ENCODE data around the gene DMXL1. TPM values are rescaled to one million over a fixed set of nuclear protein-coding genes. Genes with fewer than 3 reads are reported as not detected.

Gene DMXL1
- total RNA-seq, 2 experiments from 2014 or later, result 24.2 to 26.9 TPM

GRCh38 chr5:119036101-119036762 lies 34.7 kb upstream of the DMXL1 start:
- no peaks in the 10 kb centered on the region for H3K27me3 Mint-ChIP-seq
- intact Hi-C loops (cut with micrococcal nuclease), result loop anchor here (1.0 kb wide), 2 partner anchors 27 to 43 kb away; no protein-coding TSS in a partner anchor
- CTCF ChIA-PET, result interaction anchor here (1.3 kb wide), 1 partner anchor 376 kb away, joined by 5 read pairs; no protein-coding TSS in a partner anchor
- no peak overlapping the region for H3K4me3 Mint-ChIP-seq
- no peak for DNase-seq
- POLR2A ChIA-PET, result no interaction called here
- no peaks in the 10 kb centered on the region for H3K9me3 Mint-ChIP-seq
- H3K36me3 Mint-ChIP-seq, result no peaks in the 10 kb centered on the region
- H3K4me1 Mint-ChIP-seq (ENCODE audit: low read depth), result peaks cover 16% of the 10 kb centered on the region
- H3K27ac Mint-ChIP-seq, result no peak overlapping the region

GRCh38 chr5:119037496-119038215 lies 33.2 kb upstream of the DMXL1 start:
- ChIA-PET POLR2A (no interaction called here), CTCF (no interaction called here)
- Mint-ChIP-seq H3K27ac (no peak overlapping the region), H3K4me3 (no peak overlapping the region), H3K27me3 (no peaks in the 10 kb centered on the region), H3K9me3 (no peaks in the 10 kb centered on the region), H3K36me3 (no peaks in the 10 kb centered on the region), H3K4me1 (ENCODE audit: low read depth) (peaks cover 5% of the 10 kb centered on the region)
- intact Hi-C loops (cut with micrococcal nuclease), result no loop called here
- no peak for DNase-seq

DNA sequence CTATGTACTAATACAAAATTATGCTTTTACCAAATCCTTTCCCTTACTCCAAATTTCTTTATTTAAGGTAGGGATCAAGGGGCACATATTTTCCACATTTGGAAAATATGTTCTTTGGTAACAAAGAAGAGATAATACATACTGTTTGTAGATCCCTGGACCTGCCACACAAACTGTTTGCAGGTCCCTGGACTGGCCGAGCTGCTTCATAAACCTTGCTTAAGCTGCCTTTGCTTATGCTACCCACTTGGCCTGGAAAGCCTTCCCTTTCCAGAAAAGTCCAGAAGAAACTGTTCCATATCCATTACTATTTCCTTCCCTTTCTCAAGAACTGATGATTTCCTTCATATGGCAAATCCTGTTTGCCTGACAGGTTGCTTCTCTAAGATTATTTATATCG lies 22.6 kb upstream of the DMXL1 start:
- H3K27ac Mint-ChIP-seq, result no peak overlapping the region
- CTCF ChIA-PET, result interaction anchor here (1.7 kb wide), 1 partner anchor 60 kb away, joined by 5 read pairs; the partner anchor contains the start of gene DTWD2

DNA sequence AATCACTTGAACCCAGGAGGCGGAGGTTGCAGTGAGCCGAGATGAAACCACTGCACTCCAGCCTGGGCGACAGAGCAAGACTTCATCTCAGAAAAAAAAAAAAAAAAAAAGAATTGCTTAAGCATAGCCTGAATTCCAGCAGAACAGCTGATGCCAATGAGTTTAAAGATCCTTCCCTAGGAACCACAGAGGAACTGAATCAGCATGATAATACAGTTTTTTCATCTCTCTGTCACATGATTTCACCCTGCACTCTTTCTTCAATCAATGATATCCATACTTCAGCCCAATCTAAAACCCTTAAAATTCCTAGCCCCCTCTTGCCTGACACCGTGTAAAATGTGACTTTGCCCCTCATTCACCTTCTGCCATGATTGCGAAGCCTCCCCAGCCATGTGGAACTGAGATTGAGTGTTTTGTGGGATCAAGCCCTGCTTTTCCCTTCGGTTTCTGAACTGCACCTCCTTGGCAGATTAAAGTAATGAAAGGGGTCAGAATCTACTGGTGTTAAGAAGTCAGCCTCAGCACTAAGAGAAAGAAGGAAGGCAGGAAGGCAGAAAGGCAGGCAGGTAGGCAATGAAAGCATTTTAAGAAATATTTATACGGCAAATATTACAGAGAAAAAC lies 20.9 kb upstream of the DMXL1 start:
- Mint-ChIP-seq H3K4me3 (no peak overlapping the region), H3K27me3 (no peaks in the 10 kb centered on the region), H3K4me1 (ENCODE audit: low read depth) (no peaks in the 10 kb centered on the region), H3K9me3 (no peaks in the 10 kb centered on the region), H3K27ac (no peak overlapping the region), H3K36me3 (no peaks in the 10 kb centered on the region)
- CTCF ChIA-PET, result no interaction called here
- no peak for DNase-seq
- intact Hi-C loops (cut with micrococcal nuclease), result no loop called here
- POLR2A ChIA-PET, result no interaction called here

More for the DNA sequence above, 22.6 kb upstream of the DMXL1 start:
- POLR2A ChIA-PET, result interaction anchor here (1.0 kb wide), 1 partner anchor 22 kb away, joined by 3 read pairs; the partner anchor contains the start of gene DMXL1
- Mint-ChIP-seq H3K9me3 (no peaks in the 10 kb centered on the region), H3K4me1 (ENCODE audit: low read depth) (no peaks in the 10 kb centered on the region), H3K4me3 (no peak overlapping the region), H3K27me3 (no peaks in the 10 kb centered on the region), H3K36me3 (no peaks in the 10 kb centered on the region)
- DNase-seq, result no peak
- intact Hi-C loops (cut with micrococcal nuclease), result no loop called here

DNA sequence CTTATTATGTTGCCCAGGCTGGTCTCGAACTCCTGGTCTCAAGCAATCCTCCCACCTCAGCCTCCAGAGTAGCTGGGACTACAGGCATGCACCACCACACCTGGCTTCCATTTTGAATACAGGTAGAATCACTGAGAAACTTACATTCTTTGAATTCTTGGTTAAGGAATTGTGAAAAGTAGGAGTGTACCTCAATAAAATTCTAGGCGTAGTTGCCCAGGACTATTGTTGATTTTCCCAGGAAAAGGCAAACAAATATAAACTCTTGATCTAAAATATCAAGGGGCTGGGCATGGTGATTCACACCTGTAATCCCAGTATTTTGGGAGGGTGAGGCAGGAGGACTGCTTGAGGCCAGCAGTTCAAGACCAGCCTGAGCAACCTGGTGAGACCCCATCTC lies 16.8 kb upstream of the DMXL1 start:
- H3K9me3 Mint-ChIP-seq, result no peaks in the 10 kb centered on the region

DNA sequence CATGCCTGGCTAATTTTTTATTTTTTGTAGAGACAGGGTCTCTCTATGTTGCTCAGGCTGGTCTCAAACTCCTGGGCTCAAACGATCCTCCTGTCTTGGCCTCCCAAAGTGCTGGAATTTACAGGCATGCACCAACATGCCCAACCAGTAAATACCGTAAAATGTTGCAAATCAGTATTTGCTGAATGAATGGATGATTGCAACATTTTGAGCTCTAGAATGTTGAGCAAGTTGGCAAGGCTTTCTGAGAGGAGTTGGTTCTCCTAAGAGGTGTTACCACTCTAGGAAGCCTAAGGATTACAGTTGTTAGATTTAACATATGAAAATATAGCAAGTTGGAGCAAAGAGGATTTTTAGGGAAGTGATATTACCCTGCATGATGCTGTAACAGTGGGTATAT lies 15.6 kb upstream of the DMXL1 start:
- Mint-ChIP-seq H3K36me3 (no peaks in the 10 kb centered on the region), H3K27ac (no peak overlapping the region), H3K27me3 (no peaks in the 10 kb centered on the region), H3K4me3 (no peak overlapping the region), H3K4me1 (ENCODE audit: low read depth) (no peaks in the 10 kb centered on the region), H3K9me3 (no peaks in the 10 kb centered on the region)
- ChIA-PET POLR2A (no interaction called here), CTCF (no interaction called here)
- no peak for DNase-seq
- intact Hi-C loops (cut with micrococcal nuclease), result no loop called here

More for the DNA sequence above, 16.8 kb upstream of the DMXL1 start:
- intact Hi-C loops (cut with micrococcal nuclease), result no loop called here
- ChIA-PET CTCF (no interaction called here), POLR2A (no interaction called here)
- H3K4me1 Mint-ChIP-seq (ENCODE audit: low read depth), result no peaks in the 10 kb centered on the region
- no peak overlapping the region for H3K27ac Mint-ChIP-seq
- H3K27me3 Mint-ChIP-seq, result no peaks in the 10 kb centered on the region
- no peak for DNase-seq
- no peaks in the 10 kb centered on the region for H3K36me3 Mint-ChIP-seq
- H3K4me3 Mint-ChIP-seq, result no peak overlapping the region

DNA sequence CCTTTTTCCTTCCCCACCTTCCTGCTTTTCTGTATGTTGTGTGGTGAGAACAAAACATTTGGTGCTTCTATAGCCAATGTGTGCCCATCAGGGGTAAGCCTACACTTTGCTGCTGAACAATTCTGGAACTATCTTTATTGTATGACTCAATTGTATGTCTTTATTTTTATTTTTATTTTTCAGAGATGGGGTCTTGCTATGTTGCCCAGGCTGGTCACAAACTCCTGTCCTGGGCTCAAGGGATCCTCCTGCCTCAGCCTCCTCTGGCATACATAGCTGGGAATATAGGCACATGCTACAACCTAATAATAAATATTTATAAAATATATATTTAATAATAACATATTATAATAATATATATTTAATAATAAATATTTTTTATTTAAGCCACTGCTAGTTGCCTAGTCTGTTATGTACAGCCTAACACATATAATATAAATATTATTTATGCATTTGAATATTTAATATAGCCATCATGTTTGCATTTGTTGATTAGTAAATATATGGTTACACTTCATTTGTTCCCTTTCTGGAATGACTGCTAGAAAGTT lies 11.8 kb upstream of the DMXL1 start:
- Mint-ChIP-seq H3K27me3 (no peaks in the 10 kb centered on the region), H3K4me1 (ENCODE audit: low read depth) (peaks cover 9% of the 10 kb centered on the region), H3K36me3 (no peaks in the 10 kb centered on the region), H3K27ac (no peak overlapping the region), H3K4me3 (no peak overlapping the region), H3K9me3 (no peaks in the 10 kb centered on the region)
- intact Hi-C loops (cut with micrococcal nuclease), result no loop called here
- ChIA-PET CTCF (no interaction called here), POLR2A (no interaction called here)
- no peak for DNase-seq

DNA sequence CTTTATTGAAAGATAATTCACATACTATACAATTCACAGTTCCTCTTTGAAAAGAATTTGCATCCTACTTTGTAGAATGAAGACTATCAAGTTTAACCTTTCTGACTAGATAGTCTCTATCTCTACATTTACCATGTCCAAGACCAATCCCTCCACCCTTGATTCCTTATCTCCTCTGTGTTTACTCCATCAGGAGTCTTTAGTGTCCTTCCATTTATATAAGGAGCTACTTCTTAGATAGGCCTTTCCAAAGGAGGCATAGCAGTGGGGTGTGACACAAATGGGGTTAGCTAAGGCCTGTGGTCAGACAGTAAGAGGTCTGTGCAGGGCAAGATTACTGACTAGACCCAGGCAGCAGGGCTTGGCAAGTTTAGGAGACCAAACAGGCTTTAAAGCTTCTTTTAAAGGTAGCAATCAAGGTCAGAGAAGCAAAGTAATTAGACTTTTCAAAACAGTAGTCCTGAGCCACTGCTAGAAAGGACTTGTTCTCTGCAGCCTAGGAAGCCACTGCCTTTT lies 11.1 kb upstream of the DMXL1 start:
- intact Hi-C loops (cut with micrococcal nuclease), result no loop called here
- Mint-ChIP-seq H3K4me1 (ENCODE audit: low read depth) (peaks cover 12% of the 10 kb centered on the region), H3K4me3 (no peak overlapping the region), H3K27me3 (no peaks in the 10 kb centered on the region), H3K9me3 (no peaks in the 10 kb centered on the region), H3K27ac (no peak overlapping the region), H3K36me3 (no peaks in the 10 kb centered on the region)
- DNase-seq, result no peak
- POLR2A ChIA-PET, result no interaction called here
- CTCF ChIA-PET, result no interaction called here

GRCh38 chr5:119063579-119064379 lies 7.1 kb upstream of the DMXL1 start:
- ChIA-PET CTCF (interaction anchor here (2.2 kb wide), 1 partner anchor 76 kb away, joined by 6 read pairs; no protein-coding TSS in a partner anchor), POLR2A (interaction anchor here (1.1 kb wide), 1 partner anchor 17 kb away, joined by 3 read pairs; no protein-coding TSS in a partner anchor)
- no peak overlapping the region for H3K4me3 Mint-ChIP-seq
- no peaks in the 10 kb centered on the region for H3K9me3 Mint-ChIP-seq
- DNase-seq, result peak; percentile 25
- H3K4me1 Mint-ChIP-seq (ENCODE audit: low read depth), result peaks cover 12% of the 10 kb centered on the region
- H3K27me3 Mint-ChIP-seq, result no peaks in the 10 kb centered on the region
- peak overlapping the region; percentile 20 for H3K27ac Mint-ChIP-seq
- intact Hi-C loops (cut with micrococcal nuclease), result loop anchor here (1.0 kb wide), 3 partner anchors 11 to 27 kb away; no protein-coding TSS in a partner anchor
- H3K36me3 Mint-ChIP-seq, result no peaks in the 10 kb centered on the region

DNA sequence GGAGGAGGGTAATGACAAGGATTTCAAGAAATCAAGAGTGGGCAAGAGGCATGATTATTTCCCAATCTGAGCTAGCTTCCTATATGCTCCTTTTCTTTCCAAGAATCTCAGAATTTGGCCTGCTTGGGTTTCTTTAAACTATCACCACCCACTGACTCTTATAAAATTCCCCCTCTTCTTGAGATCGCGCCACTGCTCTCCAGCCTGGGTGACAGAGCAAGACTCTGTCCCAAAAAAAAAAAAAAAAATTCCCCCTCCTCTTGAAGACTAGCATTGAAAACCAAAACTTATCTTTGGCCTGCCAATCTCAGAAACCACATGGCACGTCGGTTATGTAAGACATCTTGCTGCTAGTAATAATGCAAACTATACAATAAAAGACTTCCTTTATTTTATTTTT lies 3.4 kb upstream of the DMXL1 start:
- H3K27ac Mint-ChIP-seq, result no peak overlapping the region
- ChIA-PET CTCF (no interaction called here), POLR2A (no interaction called here)
- peaks cover 3% of the 10 kb centered on the region for H3K36me3 Mint-ChIP-seq
- no peak overlapping the region for H3K4me3 Mint-ChIP-seq
- peaks cover 2% of the 10 kb centered on the region for H3K27me3 Mint-ChIP-seq
- DNase-seq, result no peak
- no peaks in the 10 kb centered on the region for H3K9me3 Mint-ChIP-seq
- H3K4me1 Mint-ChIP-seq (ENCODE audit: low read depth), result peaks cover 21% of the 10 kb centered on the region
- intact Hi-C loops (cut with micrococcal nuclease), result no loop called here

DNA sequence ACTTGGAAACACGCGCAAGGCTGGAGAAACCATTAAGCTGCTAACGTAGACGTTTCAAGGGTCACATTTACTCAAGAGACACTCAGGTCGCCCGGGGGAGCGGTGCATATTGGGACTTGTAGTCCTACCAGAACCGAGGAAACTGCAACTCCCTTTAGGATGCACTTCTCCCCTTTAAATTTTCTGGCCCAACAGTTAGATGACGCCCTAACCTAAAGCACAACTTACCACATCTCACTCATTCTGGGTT lies 384 bp upstream of the DMXL1 start:
- peaks cover 2% of the 10 kb centered on the region for H3K27me3 Mint-ChIP-seq
- peaks cover 35% of the 10 kb centered on the region for H3K4me1 Mint-ChIP-seq (ENCODE audit: low read depth)
- no peaks in the 10 kb centered on the region for H3K9me3 Mint-ChIP-seq
- H3K27ac Mint-ChIP-seq, result peak overlapping the region; percentile 96
- intact Hi-C loops (cut with micrococcal nuclease), result loop anchor here (1.0 to 2.0 kb wide), 6 partner anchors 40 to 382 kb away; partner anchors contain the start of genes DTWD2 and HSD17B4
- no peak for DNase-seq
- ChIA-PET CTCF (interaction anchor here (0.5 to 1.7 kb wide), 7 partner anchors 9 to 342 kb away, joined by 3 to 6 read pairs (median 3); no protein-coding TSS in a partner anchor), POLR2A (interaction anchor here (0.9 to 1.4 kb wide), 11 partner anchors 9 to 340 kb away, joined by 3 to 6 read pairs (median 3); no protein-coding TSS in a partner anchor)
- H3K4me3 Mint-ChIP-seq, result peak overlapping the region; percentile 85
- peaks cover 3% of the 10 kb centered on the region for H3K36me3 Mint-ChIP-seq
